HepG2 (cell line): ENCODE data around the gene RAD9A. TPM values are rescaled to one million over a fixed set of nuclear protein-coding genes. Genes with fewer than 3 reads are reported as not detected.

Source experiments
- ATAC-seq: fragments of 200-7000 bp; cut with Tn5 transposase; 3 replicates; pipeline ENCODE4 v1.9.1; 2020; ENCODE audit warnings: mild to moderate bottlenecking, moderate library complexity
- BruUV-seq: library from RNA; stranded (reverse); fragments of 400-500 nt; replicated peaks from 2 replicates; lab custom pipeline; 2021; lab: Mats Ljungman, UMichigan
- CTCF ChIA-PET: fragments of 300-600 bp; formaldehyde crosslinking; extraction: SDS; loops from one replicate; lab custom pipeline; 2021; ENCODE audit warnings: low total read pairs, inconsistent platforms, low intra/inter-chr PET ratio; lab: Yijun Ruan, JAX
- POLR2A ChIA-PET: fragments of 350-600 bp; sonication (Branson Sonifier 250); formaldehyde crosslinking; loops from one replicate; lab custom pipeline; 2020; ENCODE audit warnings: antibody characterized with exemption, inconsistent platforms; lab: Yijun Ruan, JAX
- DNase-seq: peaks from one replicate; pipeline ENCODE4 v3.0.0-alpha.2; 2015; ENCODE audit warnings: low spot score
- FAIRE-seq: peaks from 3 replicates; lab custom pipeline; 2011; peaks lifted over from hg19 to GRCh38; lab: Jason Lieb, UNC
- H2AFZ ChIP-seq: one replicate; pipeline ENCODE4 v1.6.1; 2011; ENCODE audit warnings: low read length, inconsistent platforms
- H3K27ac ChIP-seq: fragments of 300-600 bp; 3 replicates; pipeline ENCODE4 v1.8.0; 2011; ENCODE audit warnings: mixed run types, mild to moderate bottlenecking, mixed read lengths, low read length, inconsistent platforms; ENCODE audit not compliant: insufficient read depth; ENCODE audit errors: extremely low read length
- H3K27me3 ChIP-seq, 2 experiments: fragments of 200-600 bp in 1 of 2; 2 replicates in 1 of 2; 3 replicates in 1 of 2; pipeline versions ENCODE4 v1.6.0 to v1.8.0; 2011; ENCODE audit warnings: low read length in 2 of 2, mild to moderate bottlenecking in 2 of 2, moderate library complexity in 2 of 2, inconsistent platforms in 1 of 2; ENCODE audit not compliant: insufficient read depth in 2 of 2, control insufficient read depth in 1 of 2
- H3K36me3 ChIP-seq, 2 experiments: fragments of 200-600 bp in 1 of 2; replicated peaks in 1 of 2; 2 replicates in 1 of 2; 3 replicates in 1 of 2; pipeline versions ENCODE4 v1.5.1 to v1.8.0; 2011; ENCODE audit warnings: low read length in 2 of 2, inconsistent platforms in 1 of 2; ENCODE audit not compliant: insufficient read depth in 2 of 2, control insufficient read depth in 1 of 2
- H3K4me1 ChIP-seq: 2 replicates; pipeline ENCODE4 v1.5.1; 2012; ENCODE audit warnings: low read length, inconsistent platforms; ENCODE audit not compliant: insufficient read depth
- H3K4me2 ChIP-seq: 2 replicates; pipeline ENCODE4 v1.6.0; 2011; ENCODE audit warnings: low read depth, low read length, inconsistent platforms
- H3K4me3 ChIP-seq, 3 experiments: fragments of 200-600 bp in 1 of 3; sonication (generic), shearing (Covaris generic) in 1 of 3; replicated peaks in 1 of 3; 2 replicates each; pipeline ENCODE4 v1.5.1; 2011 to 2016; ENCODE audit warnings: low read length in 3 of 3, inconsistent platforms in 2 of 3, low read depth in 2 of 3, mild to moderate bottlenecking in 2 of 3, control low read depth in 1 of 3, mixed read lengths in 1 of 3; ENCODE audit not compliant: insufficient read depth in 1 of 3
- H3K79me2 ChIP-seq: one replicate; pipeline ENCODE4 v1.6.1; 2011; ENCODE audit warnings: low read length, inconsistent platforms; ENCODE audit not compliant: insufficient read depth
- H3K9ac ChIP-seq: 2 replicates; pipeline ENCODE4 v1.6.0; 2011; ENCODE audit warnings: mild to moderate bottlenecking, low read depth, low read length, inconsistent platforms; ENCODE audit not compliant: insufficient read depth
- H3K9me3 ChIP-seq: 2 replicates; pipeline ENCODE4 v1.5.1; 2012; ENCODE audit warnings: mild to moderate bottlenecking, low read length
- H4K20me1 ChIP-seq: 2 replicates; pipeline ENCODE4 v1.6.0; 2011; ENCODE audit warnings: inconsistent platforms, mild to moderate bottlenecking, low read length, moderate library complexity; ENCODE audit not compliant: insufficient read depth
- CREBL2 ChIP-seq: sonication (generic); formaldehyde crosslinking; IDR thresholded peaks from 2 replicates; pipeline ENCODE4 v1.8.1; 2023; ENCODE audit warnings: missing genetic modification reagents, mild to moderate bottlenecking, borderline replicate concordance
- SIX1 ChIP-seq: sonication (generic); formaldehyde crosslinking; IDR thresholded peaks from 2 replicates; pipeline ENCODE4 v1.4.0; 2020; ENCODE audit warnings: missing genetic modification reagents, borderline replicate concordance
- ZBTB21 ChIP-seq: sonication (generic); formaldehyde crosslinking; IDR thresholded peaks from 2 replicates; pipeline ENCODE4 v1.4.0; 2020; ENCODE audit warnings: missing genetic modification reagents
- ZNF274 ChIP-seq: sonication (generic); formaldehyde crosslinking; IDR thresholded peaks from 2 replicates; pipeline ENCODE4 v1.5.1; 2020; ENCODE audit warnings: mild to moderate bottlenecking, missing genetic modification reagents
- ZNF564 ChIP-seq: sonication (generic); formaldehyde crosslinking; IDR thresholded peaks from 2 replicates; pipeline ENCODE4 v1.8.1; 2023; ENCODE audit warnings: mild to moderate bottlenecking, missing genetic modification reagents
- ZNF770 ChIP-seq: sonication (generic); formaldehyde crosslinking; IDR thresholded peaks from 2 replicates; pipeline ENCODE4 v1.5.0; 2020; ENCODE audit warnings: mild to moderate bottlenecking, missing genetic modification reagents
- WGBS: methylation state at CpG from one replicate; pipeline ENCODE4 v1.1.6; 2017; ENCODE audit warnings: low lambda C conversion rate; 5-methylcytosine and 5-hydroxymethylcytosine counted together
- in situ Hi-C: cut with HindIII; loops from 2 replicates; pipeline ENCODE4 v1.10.0; 2017; ENCODE audit warnings: low pct_unique_long_range_greater_than_20kb; ENCODE audit not compliant: extremely low pct_ligation_motif_present
- intact Hi-C: fragments of 100-400 bp; cut with micrococcal nuclease; formaldehyde crosslinking; loops from one replicate; pipeline ENCODE4 v1.10.0; 2022; ENCODE audit not compliant: unreplicated experiment
- polyA plus RNA-seq, 8 experiments: library from polyadenylated mRNA; depleted of rRNA in 3 of 8; stranded (reverse) in 7 of 8; unstranded in 1 of 8; fragments of >200 nt; fragmentation: Illumina TruSeq in 4 of 8; extraction: Trizol in 4 of 8; gene quantifications; 2 replicates each; pipeline versions ENCODE4 v1.2.1 to v1.2.3, GENCODE V29; 2011 to 2016; ENCODE audit warnings: low read depth in 4 of 8, missing spikeins in 1 of 8, mixed read lengths in 1 of 8; ENCODE audit not compliant: insufficient read depth in 1 of 8
- total RNA-seq, 5 experiments: library from RNA; depleted of rRNA; stranded (reverse); fragments of >200 nt; fragmentation: Illumina TruSeq; extraction: Trizol; gene quantifications; 2 replicates each; pipeline ENCODE4 v1.2.3, GENCODE V29; 2016; ENCODE audit warnings: low read depth in 1 of 5

Gene RAD9A
- total and polyA plus RNA-seq, 2 of the 13 experiments (the other 11 are each of a cell fraction or from before 2014, with no cell fraction given): 10.1 to 15.7 TPM

GRCh38 chr11:67429038-67429668 is 37.4 kb downstream of the RAD9A start:
- H3K9ac ChIP-seq: peak overlapping the region; percentile 97
- whole genome bisulfite sequencing: 39% methylated on average over 7 of the region's 12 CpGs
- no peaks in the 10 kb centered on the region for H3K9me3 ChIP-seq
- H3K36me3 ChIP-seq: peaks cover 15 to 22% of the 10 kb centered on the region in 2 experiments; a peak in 4 of 5 replicates
- ChIA-PET POLR2A (interaction anchor here (1.0 to 3.0 kb wide), 6 partner anchors 8 to 39 kb away, joined by 3 to 12 read pairs (median 5); partner anchors contain the start of genes PPP1CA, PTPRCAP and RAD9A), CTCF (no interaction called here)
- FAIRE-seq (no peak), DNase-seq (no peak)
- H3K79me2 ChIP-seq: peaks cover 13% of the 10 kb centered on the region
- intact Hi-C loops (loop anchor here (2.0 kb wide), 1 partner anchor 14 kb away; the partner anchor contains the start of gene CORO1B), in situ Hi-C loops (loop anchor here (5.0 kb wide), 1 partner anchor 33 kb away; no protein-coding TSS in a partner anchor)
- peak overlapping the region; percentile 90 for H3K4me2 ChIP-seq
- no peaks in the 10 kb centered on the region; a peak in 1 of 5 replicates for H3K27me3 ChIP-seq
- peaks cover 32% of the 10 kb centered on the region for H3K4me1 ChIP-seq
- H3K4me3 ChIP-seq: peak overlapping the region; percentile 84 to 98 (median 90)
- H3K27ac ChIP-seq: peak overlapping the region; percentile 71
- BruUV-seq: TSS peak; percentile 63
- 0 out of 2 replicates have a peak, but pooled peaks have one; percentile 33 for TF ChIP-seq ZNF274 (CRISPR knock-in tag)
- no peak for TF ChIP-seq ZNF564 (CRISPR knock-in tag)
- TF ChIP-seq SIX1: no peak
- no peak for TF ChIP-seq ZBTB21 (CRISPR knock-in tag)
- no peak for TF ChIP-seq CREBL2 (CRISPR knock-in tag)
- peak; percentile 87 for TF ChIP-seq ZNF770 (CRISPR knock-in tag)
- TF ChIP-seq, all 625 proteins: peak for 2
- peak; percentile 9; the same call in 2 of the 3 replicates for ATAC-seq
- Histone ChIP-seq H4K20me1 (no peaks in the 10 kb centered on the region), H2AFZ (no peak overlapping the region)
